ENCODE results near the gene COL1A1.

COL1A1 gene

DNA sequence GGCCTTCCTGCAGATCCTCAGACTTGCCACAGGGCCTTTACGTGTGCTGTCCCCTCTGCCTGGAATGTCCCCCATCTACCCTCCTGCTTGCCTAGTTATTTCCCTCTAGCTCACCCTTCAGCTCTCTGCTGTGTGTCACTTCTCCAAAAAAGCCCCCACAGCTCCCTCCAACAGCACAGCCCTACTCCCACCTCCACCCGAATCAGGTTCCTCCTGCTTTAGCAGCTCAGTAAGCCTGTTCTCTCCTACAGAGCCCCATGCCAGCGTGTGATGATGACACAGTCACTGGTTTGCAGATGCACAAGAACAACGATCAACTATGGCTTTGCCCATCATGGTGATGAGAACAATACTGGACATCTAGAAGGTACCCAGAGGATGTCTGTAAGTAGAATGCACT is 64.4 kb downstream of the COL1A1 start:
- Histone ChIP-seq H3K4me2 (ENCODE audit: low read length) (no peak overlapping the region), H3K4me1 (peaks cover 17% of the 10 kb centered on the region), H2AFZ (no peak overlapping the region), H3K27me3 (ENCODE audit: control insufficient read depth, insufficient read depth, low read length) (no peaks in the 10 kb centered on the region), H3K79me2 (no peaks in the 10 kb centered on the region), H3K9me3 (ENCODE audit: control insufficient read depth, low read length) (no peaks in the 10 kb centered on the region), H3K36me3 (ENCODE audit: control insufficient read depth, insufficient read depth, low read length) (no peaks in the 10 kb centered on the region), H3K4me3 (ENCODE audit: low read depth, low read length) (no peak overlapping the region), H3K27ac (no peak overlapping the region), H3K9ac (no peak overlapping the region)
- TF ChIP-seq, protein P1, sequence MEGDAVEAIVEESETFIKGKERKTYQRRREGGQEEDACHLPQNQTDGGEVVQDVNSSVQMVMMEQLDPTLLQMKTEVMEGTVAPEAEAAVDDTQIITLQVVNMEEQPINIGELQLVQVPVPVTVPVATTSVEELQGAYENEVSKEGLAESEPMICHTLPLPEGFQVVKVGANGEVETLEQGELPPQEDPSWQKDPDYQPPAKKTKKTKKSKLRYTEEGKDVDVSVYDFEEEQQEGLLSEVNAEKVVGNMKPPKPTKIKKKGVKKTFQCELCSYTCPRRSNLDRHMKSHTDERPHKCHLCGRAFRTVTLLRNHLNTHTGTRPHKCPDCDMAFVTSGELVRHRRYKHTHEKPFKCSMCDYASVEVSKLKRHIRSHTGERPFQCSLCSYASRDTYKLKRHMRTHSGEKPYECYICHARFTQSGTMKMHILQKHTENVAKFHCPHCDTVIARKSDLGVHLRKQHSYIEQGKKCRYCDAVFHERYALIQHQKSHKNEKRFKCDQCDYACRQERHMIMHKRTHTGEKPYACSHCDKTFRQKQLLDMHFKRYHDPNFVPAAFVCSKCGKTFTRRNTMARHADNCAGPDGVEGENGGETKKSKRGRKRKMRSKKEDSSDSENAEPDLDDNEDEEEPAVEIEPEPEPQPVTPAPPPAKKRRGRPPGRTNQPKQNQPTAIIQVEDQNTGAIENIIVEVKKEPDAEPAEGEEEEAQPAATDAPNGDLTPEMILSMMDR (IDR thresholded peaks at IDR 0.05): no peak

- no peak overlapping the region for H3K4me3 ChIP-seq (ENCODE audit: low read depth, low read length)
- H2AFZ ChIP-seq: no peak overlapping the region
- H3K27me3 ChIP-seq (ENCODE audit: control insufficient read depth, insufficient read depth, low read length): no peaks in the 10 kb centered on the region
- no peak overlapping the region for H3K4me2 ChIP-seq (ENCODE audit: low read length)
- no peak overlapping the region for H3K27ac ChIP-seq
- H3K4me1 ChIP-seq: peaks cover 17% of the 10 kb centered on the region
- H3K9me3 ChIP-seq (ENCODE audit: control insufficient read depth, low read length): no peaks in the 10 kb centered on the region
- H3K36me3 ChIP-seq (ENCODE audit: control insufficient read depth, insufficient read depth, low read length): no peaks in the 10 kb centered on the region
- TF ChIP-seq, protein P1 (IDR thresholded peaks at IDR 0.05): no peak
- no peaks in the 10 kb centered on the region for H3K79me2 ChIP-seq
- no peak overlapping the region for H3K9ac ChIP-seq
Observed at GRCh38 chr17:50136096-50136687, 65.2 kb downstream of the COL1A1 start.

DNA sequence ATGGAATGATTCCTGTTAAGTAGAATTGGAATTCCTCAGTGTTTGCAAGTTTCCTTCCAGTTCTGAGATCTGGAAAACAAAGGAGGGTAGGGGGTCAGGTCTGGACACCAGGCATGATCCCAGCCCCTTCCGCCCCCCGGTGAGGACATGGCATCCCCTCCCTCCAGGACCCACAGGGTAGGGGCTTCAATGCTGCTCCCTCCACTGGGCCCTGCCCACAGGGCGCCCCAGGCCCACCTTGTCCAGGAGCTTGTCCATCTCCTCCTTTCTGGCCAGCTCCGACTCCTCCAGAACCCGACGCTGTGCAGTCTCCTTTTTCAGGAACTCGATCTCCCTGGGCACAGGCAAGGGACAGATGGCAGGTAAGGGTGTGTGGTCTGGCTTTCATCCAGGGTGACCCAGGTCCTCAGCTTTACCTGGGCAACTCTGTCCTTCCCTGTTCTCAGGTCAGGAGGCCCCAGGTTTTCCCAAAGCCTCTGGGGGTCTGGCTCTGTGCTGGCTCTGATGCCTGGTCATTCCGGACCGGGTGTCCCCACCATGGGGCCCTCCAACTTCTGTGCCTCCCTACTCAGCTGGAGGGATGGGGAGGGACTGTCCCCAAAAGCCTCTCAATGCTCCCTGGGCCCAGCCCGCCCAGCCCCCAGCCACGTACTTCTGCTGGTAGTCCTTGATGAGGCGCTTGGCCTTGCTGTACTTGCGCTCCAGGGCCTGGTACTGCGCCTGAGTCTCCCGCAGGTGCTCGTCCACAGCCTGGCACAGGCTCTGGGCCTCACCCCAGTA is 65.9 kb downstream of the COL1A1 start:
- no peak overlapping the region for H3K4me3 ChIP-seq (ENCODE audit: low read depth, low read length)
- no peak overlapping the region for H3K9ac ChIP-seq
- no peaks in the 10 kb centered on the region for H3K79me2 ChIP-seq
- H2AFZ ChIP-seq: no peak overlapping the region
- H3K27me3 ChIP-seq (ENCODE audit: control insufficient read depth, insufficient read depth, low read length): no peaks in the 10 kb centered on the region
- peaks cover 17% of the 10 kb centered on the region for H3K4me1 ChIP-seq
- H3K27ac ChIP-seq: no peak overlapping the region
- H3K36me3 ChIP-seq (ENCODE audit: control insufficient read depth, insufficient read depth, low read length): no peaks in the 10 kb centered on the region
- TF ChIP-seq, protein P1 (IDR thresholded peaks at IDR 0.05): no peak
- H3K9me3 ChIP-seq (ENCODE audit: control insufficient read depth, low read length): no peaks in the 10 kb centered on the region
- H3K4me2 ChIP-seq (ENCODE audit: low read length): no peak overlapping the region

GRCh38 chr17:50134206-50135110 is 67.0 kb downstream of the COL1A1 start:
- Histone ChIP-seq H3K36me3 (ENCODE audit: control insufficient read depth, insufficient read depth, low read length) (no peaks in the 10 kb centered on the region), H3K27me3 (ENCODE audit: control insufficient read depth, insufficient read depth, low read length) (no peaks in the 10 kb centered on the region), H3K4me3 (ENCODE audit: low read depth, low read length) (no peak overlapping the region), H3K27ac (no peak overlapping the region), H3K9me3 (ENCODE audit: control insufficient read depth, low read length) (no peaks in the 10 kb centered on the region), H3K79me2 (no peaks in the 10 kb centered on the region), H3K4me2 (ENCODE audit: low read length) (no peak overlapping the region), H3K4me1 (peaks cover 15% of the 10 kb centered on the region), H3K9ac (no peak overlapping the region), H2AFZ (no peak overlapping the region)
- TF ChIP-seq, protein P1 (IDR thresholded peaks at IDR 0.05): no peak

Measured in parathyroid adenoma (tissue), 2 donors.